ENCODE measurements around the gene RPS6KB1. TPM values are rescaled to one million over a fixed set of nuclear protein-coding genes. Genes with fewer than 3 reads are reported as not detected.
A peak's percentile ranks its signal among the peaks of the same experiment; 100 is the strongest.

The RPS6KB1 gene
- total and polyA plus RNA-seq, 11 donors, result 7.8 to 29.4 (median 22.7) TPM

DNA sequence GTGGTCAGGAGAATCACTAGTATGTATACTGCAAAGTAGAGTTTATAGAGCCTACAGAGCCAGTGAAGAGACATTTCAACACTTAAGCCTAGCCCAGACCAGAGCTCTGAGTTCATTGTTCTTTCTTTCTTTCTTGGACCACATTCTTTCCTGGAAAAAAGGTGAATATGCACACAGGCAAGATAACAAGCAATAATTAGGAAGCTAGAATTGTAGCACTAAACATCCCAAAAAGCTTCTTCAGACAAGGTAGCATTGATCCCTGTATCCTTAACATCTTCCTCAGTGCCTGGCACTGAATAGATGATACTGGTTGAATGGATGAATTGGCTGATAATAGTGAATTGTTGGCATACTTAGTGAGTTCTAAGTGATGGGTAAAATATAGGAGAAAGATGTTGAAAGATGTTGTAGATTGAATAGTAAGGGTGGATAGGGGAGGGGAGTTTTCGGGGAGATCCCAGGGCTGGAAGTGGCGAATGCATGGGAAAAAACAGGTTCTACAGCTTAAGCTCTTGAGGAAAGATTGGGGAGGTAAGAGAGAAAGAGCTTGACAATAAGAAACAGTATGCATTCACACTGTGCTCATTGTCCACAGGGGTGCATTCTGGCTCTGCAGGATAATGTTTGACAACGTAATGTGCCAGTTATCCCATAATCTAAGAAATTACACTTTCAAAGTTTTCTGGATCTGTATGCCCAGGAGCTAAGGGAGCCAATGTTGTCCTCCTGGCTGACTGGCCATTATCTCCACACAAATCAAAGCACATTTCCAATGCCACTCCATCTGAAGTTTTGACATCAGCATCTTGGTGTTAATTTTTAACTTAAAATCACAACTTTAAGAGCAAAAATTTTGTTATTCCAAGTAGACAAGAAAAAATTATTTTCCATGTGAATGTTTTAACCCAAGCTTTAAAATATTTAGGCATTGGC, 35.8 kb upstream of the RPS6KB1 start:
- ATAC-seq (no peak), DNase-seq (no peak)
- WGBS, 4 donors, result 87 to 95% (median 94%) methylated on average over 3 of the region's 3 CpGs
- Histone ChIP-seq H3K36me3 (peaks cover 0 to 27% (median 13%) of the 10 kb centered on the region in 9 donors), H3K27me3 (no peaks in the 10 kb centered on the region), H3K27ac (no peak overlapping the region), H3K9me3 (no peaks in the 10 kb centered on the region), H3K4me1 (peaks cover 0 to 42% (median 4%) of the 10 kb centered on the region in 12 donors), H3K4me3 (no peak overlapping the region)
- intact Hi-C loops (cut with DNase I), result no loop called here
- TF ChIP-seq POLR2A (IDR thresholded peaks at IDR 0.05) (no peak), CTCF (IDR thresholded peaks at IDR 0.05) (no peak)

DNA sequence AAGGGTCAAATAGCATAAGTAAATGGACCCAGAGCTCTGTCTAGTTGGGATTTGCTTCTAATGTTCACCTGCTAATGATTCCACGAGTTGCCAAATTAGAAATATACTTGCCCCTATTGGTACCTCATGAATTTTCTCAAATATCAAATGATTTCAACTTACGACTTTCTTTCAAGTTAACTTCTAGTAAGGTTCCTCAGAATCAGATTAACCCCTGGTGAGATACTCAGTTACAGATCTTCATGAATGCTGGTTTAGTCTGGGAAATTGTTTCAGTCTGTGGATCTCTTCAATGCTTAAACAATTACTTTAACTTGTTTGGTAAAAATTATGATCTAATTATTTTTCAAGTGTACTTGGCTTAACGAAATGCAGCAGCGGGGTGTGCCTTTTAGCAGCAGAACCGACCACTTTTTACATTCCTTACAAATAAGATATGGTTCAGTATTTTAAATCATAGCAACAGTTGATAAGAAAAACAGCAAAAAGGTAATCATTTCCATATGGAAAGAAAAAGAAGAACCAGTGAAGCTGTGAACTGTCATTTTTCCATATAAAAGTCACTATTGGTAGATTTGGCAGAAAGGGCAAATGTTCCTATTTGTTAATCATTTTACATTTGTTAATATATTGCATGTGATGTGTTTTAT, 34.6 kb upstream of the RPS6KB1 start:
- DNase-seq (no peak), ATAC-seq (no peak)
- Histone ChIP-seq H3K27ac (no peak overlapping the region), H3K4me1 (peaks cover 0 to 30% (median 2%) of the 10 kb centered on the region in 12 donors), H3K27me3 (no peaks in the 10 kb centered on the region), H3K9me3 (no peaks in the 10 kb centered on the region), H3K4me3 (no peak overlapping the region), H3K36me3 (peaks cover 0 to 37% (median 19%) of the 10 kb centered on the region in 9 donors)
- TF ChIP-seq CTCF (IDR thresholded peaks at IDR 0.05), result no peak
- TF ChIP-seq POLR2A (IDR thresholded peaks at IDR 0.05), result no peak
- intact Hi-C loops (cut with DNase I), result no loop called here
- 87 to 89% (median 89%) methylated on average over 5 of the region's 5 CpGs for WGBS, 4 donors

GRCh38 chr17:59858932-59859331, 34.0 kb upstream of the RPS6KB1 start:
- intact Hi-C loops (cut with DNase I), result no loop called here
- WGBS, 4 donors, result 76 to 85% (median 82%) methylated on average over 3 of the region's 3 CpGs

More at GRCh38 chr17:59858932-59859331, 34.0 kb upstream of the RPS6KB1 start:
- H3K27me3 ChIP-seq, result no peaks in the 10 kb centered on the region
- no peaks in the 10 kb centered on the region for H3K9me3 ChIP-seq
- TF ChIP-seq CTCF (IDR thresholded peaks at IDR 0.05) (no peak), POLR2A (IDR thresholded peaks at IDR 0.05) (no peak)
- peaks cover 0 to 24% (median 0%) of the 10 kb centered on the region in 12 donors for H3K4me1 ChIP-seq
- no peak overlapping the region for H3K4me3 ChIP-seq
- ATAC-seq, result no peak
- peaks cover 0 to 44% (median 22%) of the 10 kb centered on the region in 9 donors for H3K36me3 ChIP-seq
- peak overlapping the region in 1 of 12 donors; percentile 28 for H3K27ac ChIP-seq
- no peak for DNase-seq
